Fibroblast of lung (primary cell): ENCODE data around the gene ITPRID1. TPM values are rescaled to one million over a fixed set of nuclear protein-coding genes. Genes with fewer than 3 reads are reported as not detected.

Experiments
- DNase-seq, 2 donors: peaks; one replicate each; pipeline versions ENCODE4 v3.0.0 to v3.0.0-alpha.2; 2010; ENCODE audit warnings: low read depth in 2 of 2
- H2AFZ ChIP-seq: 2 replicates; pipeline ENCODE4 v1.5.1; 2012; ENCODE audit warnings: low read length, control low read depth, inconsistent platforms
- H3K27ac ChIP-seq: 2 replicates; pipeline ENCODE4 v1.5.1; 2011; ENCODE audit warnings: low read length, control low read depth; ENCODE audit not compliant: insufficient read depth
- H3K27me3 ChIP-seq: 2 replicates; pipeline ENCODE4 v1.5.1; 2011; ENCODE audit warnings: mild to moderate bottlenecking, low read length; ENCODE audit not compliant: control insufficient read depth, insufficient read depth
- H3K36me3 ChIP-seq: 2 replicates; pipeline ENCODE4 v1.5.1; 2011; ENCODE audit warnings: low read length; ENCODE audit not compliant: control insufficient read depth, insufficient read depth
- H3K4me1 ChIP-seq: 2 replicates; pipeline ENCODE4 v1.5.1; 2011; ENCODE audit warnings: low read length; ENCODE audit not compliant: control insufficient read depth, insufficient read depth; ENCODE audit errors: extremely low read depth
- H3K4me2 ChIP-seq: 2 replicates; pipeline ENCODE4 v1.5.1; 2011; ENCODE audit warnings: low read length, control low read depth; ENCODE audit not compliant: insufficient read depth; ENCODE audit errors: extremely low read depth
- H3K4me3 ChIP-seq, 4 experiments: fragments of 200-600 bp in 1 of 4; sonication (generic) in 1 of 4; replicated peaks in 1 of 4; 2 replicates each; pipeline ENCODE4 v1.5.1; 2011 to 2016; ENCODE audit warnings: low read length in 4 of 4, low read depth in 3 of 4, mild to moderate bottlenecking in 3 of 4, control low read depth in 2 of 4, inconsistent platforms in 1 of 4, mixed read lengths in 1 of 4; ENCODE audit not compliant: insufficient read depth in 1 of 4; ENCODE audit errors: control extremely low read depth in 1 of 4
- H3K79me2 ChIP-seq: 2 replicates; pipeline ENCODE4 v1.5.1; 2012; ENCODE audit warnings: mild to moderate bottlenecking, low read length, inconsistent platforms; ENCODE audit not compliant: control insufficient read depth, insufficient read depth
- H3K9ac ChIP-seq: 2 replicates; pipeline ENCODE4 v1.5.1; 2011; ENCODE audit warnings: mild to moderate bottlenecking, low read length, control low read depth; ENCODE audit not compliant: insufficient read depth
- H3K9me3 ChIP-seq: 2 replicates; pipeline ENCODE4 v1.5.1; 2012; ENCODE audit warnings: low read depth, low read length; ENCODE audit not compliant: control insufficient read depth, insufficient read depth
- H4K20me1 ChIP-seq: 2 replicates; pipeline ENCODE4 v1.5.1; 2011; ENCODE audit warnings: low read length; ENCODE audit not compliant: control insufficient read depth, insufficient read depth; ENCODE audit errors: extremely low read depth
- EZH2 ChIP-seq: IDR thresholded peaks from 2 replicates; pipeline ENCODE4 v1.5.1; 2012; ENCODE audit warnings: low read length, control low read depth, mild to moderate bottlenecking; ENCODE audit errors: missing control alignments
- polyA minus RNA-seq: library from RNA; depleted of rRNA, polyadenylated mRNA; stranded (reverse); fragments of >200 nt; gene quantifications from 2 replicates; pipeline ENCODE4 v1.2.3, GENCODE V29; 2011; ENCODE audit warnings: low replicate concordance
- polyA plus RNA-seq, 2 donors: library from polyadenylated mRNA; depleted of rRNA in 1 of 2; stranded (reverse) in 1 of 2; unstranded in 1 of 2; fragments of >200 nt; gene quantifications; 2 replicates each; pipeline ENCODE4 v1.2.1, GENCODE V29; 2011 to 2012; ENCODE audit warnings: missing spikeins in 1 of 2
- total RNA-seq: library from RNA; depleted of rRNA; stranded (reverse); fragments of >200 nt; gene quantifications from 2 replicates; pipeline ENCODE4 v1.2.1, GENCODE V29; 2014
- TF ChIP-seq, protein P1 (sequence below), 2 donors: IDR thresholded peaks in 1 of 2; conservative IDR thresholded peaks in 1 of 2; 1 replicate in 1 of 2; 2 replicates in 1 of 2; pipeline ENCODE4 v1.5.1; 2011 to 2012; ENCODE audit warnings: low read length in 2 of 2, control low read depth in 1 of 2, inconsistent platforms in 1 of 2, low read depth in 1 of 2, mild to moderate bottlenecking in 1 of 2

ITPRID1 gene
- total RNA-seq (not detected in 2 replicates), polyA plus RNA-seq (not detected in 2 replicates), polyA minus RNA-seq (not detected in 2 replicates)
- polyA plus RNA-seq (2012), result not detected in 2 replicates

- Histone ChIP-seq H3K36me3 (no peaks in the 10 kb centered on the region), H3K4me3 (no peak within 1 kb of the TSS), H3K27me3 (no peaks in the 10 kb centered on the region), H3K4me2 (no peak within 1 kb of the TSS), H4K20me1 (no peaks in the 10 kb centered on the region), H2AFZ (no peak within 1 kb of the TSS), H3K9me3 (no peaks in the 10 kb centered on the region), H3K9ac (no peak within 1 kb of the TSS), H3K27ac (no peak within 1 kb of the TSS), H3K79me2 (no peaks in the 10 kb centered on the region), H3K4me1 (no peaks in the 10 kb centered on the region)
- DNase-seq, result no peak
- TF ChIP-seq, protein P1, sequence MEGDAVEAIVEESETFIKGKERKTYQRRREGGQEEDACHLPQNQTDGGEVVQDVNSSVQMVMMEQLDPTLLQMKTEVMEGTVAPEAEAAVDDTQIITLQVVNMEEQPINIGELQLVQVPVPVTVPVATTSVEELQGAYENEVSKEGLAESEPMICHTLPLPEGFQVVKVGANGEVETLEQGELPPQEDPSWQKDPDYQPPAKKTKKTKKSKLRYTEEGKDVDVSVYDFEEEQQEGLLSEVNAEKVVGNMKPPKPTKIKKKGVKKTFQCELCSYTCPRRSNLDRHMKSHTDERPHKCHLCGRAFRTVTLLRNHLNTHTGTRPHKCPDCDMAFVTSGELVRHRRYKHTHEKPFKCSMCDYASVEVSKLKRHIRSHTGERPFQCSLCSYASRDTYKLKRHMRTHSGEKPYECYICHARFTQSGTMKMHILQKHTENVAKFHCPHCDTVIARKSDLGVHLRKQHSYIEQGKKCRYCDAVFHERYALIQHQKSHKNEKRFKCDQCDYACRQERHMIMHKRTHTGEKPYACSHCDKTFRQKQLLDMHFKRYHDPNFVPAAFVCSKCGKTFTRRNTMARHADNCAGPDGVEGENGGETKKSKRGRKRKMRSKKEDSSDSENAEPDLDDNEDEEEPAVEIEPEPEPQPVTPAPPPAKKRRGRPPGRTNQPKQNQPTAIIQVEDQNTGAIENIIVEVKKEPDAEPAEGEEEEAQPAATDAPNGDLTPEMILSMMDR (conservative IDR thresholded peaks at IDR 0.05 in 1 of 2, IDR thresholded peaks at IDR 0.05 in 1 of 2; ENCODE audit: low read depth in 1 of 2, low read length in 2 of 2), result no peak
- TF ChIP-seq EZH2, result no peak
These were observed at the start of gene ITPRID1 for GRCh38 chr7:31513790-31514189. Gene ITPRID1 (plus strand): TSS chr7:31514090. CDS start chr7:31553025, 38,935 bp downstream.

- H3K27me3 ChIP-seq, result no peaks in the 10 kb centered on the region
- H3K9ac ChIP-seq, result no peak overlapping the region
- H3K79me2 ChIP-seq, result no peaks in the 10 kb centered on the region
- no peak overlapping the region for H3K27ac ChIP-seq
- H4K20me1 ChIP-seq, result no peaks in the 10 kb centered on the region
- no peak for DNase-seq
- no peaks in the 10 kb centered on the region for H3K4me1 ChIP-seq
- H3K4me2 ChIP-seq, result no peak overlapping the region
- TF ChIP-seq EZH2, result no peak
- TF ChIP-seq, protein P1 (conservative IDR thresholded peaks at IDR 0.05 in 1 of 2, IDR thresholded peaks at IDR 0.05 in 1 of 2; ENCODE audit: low read depth in 1 of 2, low read length in 2 of 2), result no peak
- H3K36me3 ChIP-seq, result no peaks in the 10 kb centered on the region
- H3K9me3 ChIP-seq, result no peaks in the 10 kb centered on the region
- H3K4me3 ChIP-seq, result no peak overlapping the region
- no peak overlapping the region for H2AFZ ChIP-seq
These were observed 49.3 kb upstream of the ITPRID1 start for GRCh38 chr7:31464601-31465000.

- Histone ChIP-seq H3K9ac (no peak overlapping the region), H3K9me3 (no peaks in the 10 kb centered on the region), H3K4me1 (no peaks in the 10 kb centered on the region), H2AFZ (no peak overlapping the region), H3K4me2 (no peak overlapping the region), H3K4me3 (no peak overlapping the region), H3K27me3 (no peaks in the 10 kb centered on the region), H4K20me1 (no peaks in the 10 kb centered on the region), H3K27ac (no peak overlapping the region), H3K36me3 (no peaks in the 10 kb centered on the region), H3K79me2 (no peaks in the 10 kb centered on the region)
- no peak for DNase-seq
- TF ChIP-seq EZH2, result no peak
- TF ChIP-seq, protein P1 (conservative IDR thresholded peaks at IDR 0.05 in 1 of 2, IDR thresholded peaks at IDR 0.05 in 1 of 2; ENCODE audit: low read depth in 1 of 2, low read length in 2 of 2), result no peak
These were observed 48.6 kb upstream of the ITPRID1 start for GRCh38 chr7:31465285-31465684.
